Natural killer cell treated with Interleukin-12 subunit alpha and Interleukin-12 subunit beta and Interleukin-15 and Interleukin-18, amount 100 ng/mL, for 72 hours (primary cell): ENCODE data around the gene PLBD2. TPM values are rescaled to one million over a fixed set of nuclear protein-coding genes. Genes with fewer than 3 reads are reported as not detected.
A peak's percentile ranks its signal among the peaks of the same experiment; 100 is the strongest.

Experiments
- ATAC-seq, 2 donors: fragments of 150-1000 bp; cut with Tn5 transposase in 1 of 2; sonication (Bioruptor Pico), chemical (Tn5 transposase) in 1 of 2; 2 replicates each; pipeline ENCODE4 v1.10.0; 2021
- DNase-seq: peaks from one replicate; pipeline ENCODE4 v3.0.0; 2022; ENCODE audit warnings: low spot score
- H3K27ac Mint-ChIP-seq, 2 donors: 1 replicate in 1 of 2; 2 replicates in 1 of 2; pipeline ENCODE4 v1.8.0; 2022; ENCODE audit warnings: mixed read lengths in 2 of 2, mild to moderate bottlenecking in 1 of 2, moderate library complexity in 1 of 2
- H3K27me3 Mint-ChIP-seq, 2 donors: 1 replicate in 1 of 2; 2 replicates in 1 of 2; pipeline ENCODE4 v1.8.0; 2022; ENCODE audit warnings: mixed read lengths in 2 of 2
- H3K36me3 Mint-ChIP-seq: one replicate; pipeline ENCODE4 v1.8.0; 2022; ENCODE audit warnings: mixed read lengths
- H3K4me1 Mint-ChIP-seq, 2 donors: 1 replicate in 1 of 2; 2 replicates in 1 of 2; pipeline ENCODE4 v1.8.0; 2022; ENCODE audit warnings: low read depth in 2 of 2, mixed read lengths in 2 of 2, mild to moderate bottlenecking in 1 of 2
- H3K4me3 Mint-ChIP-seq: one replicate; pipeline ENCODE4 v1.8.0; 2022; ENCODE audit warnings: mixed read lengths
- H3K9me3 Mint-ChIP-seq: 2 replicates; pipeline ENCODE4 v1.8.0; 2022; ENCODE audit warnings: mixed read lengths
- total RNA-seq, 2 donors: library from RNA; stranded (reverse); gene quantifications; one replicate each; pipeline ENCODE4 v1.2.3, GENCODE V29; 2022

The PLBD2 gene
- total RNA-seq, 2 donors from 2014 or later, result 23.2 to 26.8 TPM

DNA sequence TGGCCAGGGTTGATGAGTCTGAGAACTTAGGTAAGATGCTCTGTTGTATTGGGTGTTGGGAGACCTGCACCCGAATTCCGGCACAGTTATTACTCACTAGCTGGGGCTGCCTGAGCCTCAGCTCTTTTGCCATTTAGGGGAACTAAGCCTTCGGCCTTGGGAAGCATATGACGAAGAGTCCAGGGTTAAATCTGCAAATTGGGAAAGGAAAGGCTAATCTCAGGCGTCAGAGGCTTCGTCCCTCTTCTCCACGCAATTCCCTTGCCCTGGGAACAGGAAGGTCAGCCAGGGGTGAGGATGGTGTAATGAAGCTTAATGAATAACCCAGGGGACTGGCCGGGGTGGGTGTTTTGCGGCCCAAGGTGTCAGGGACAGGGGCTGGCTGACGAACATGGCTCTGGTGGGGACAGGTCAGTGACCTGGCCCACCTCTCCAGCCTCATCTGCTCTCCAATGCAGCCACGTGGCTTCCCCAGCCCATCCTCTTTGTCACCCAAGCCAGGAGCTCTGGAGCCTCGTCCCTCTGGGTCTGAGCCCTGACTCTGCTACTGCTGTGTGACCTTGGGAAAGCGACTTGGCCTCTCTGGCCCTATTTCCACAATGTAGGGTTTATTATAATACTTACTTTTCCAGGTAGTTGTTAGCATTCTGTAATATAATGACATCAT lies 60.0 kb downstream of the PLBD2 start:
- Mint-ChIP-seq H3K36me3 (no peaks in the 10 kb centered on the region), H3K27me3 (peaks cover 7 to 11% of the 10 kb centered on the region in 2 donors), H3K27ac (no peak overlapping the region), H3K9me3 (no peaks in the 10 kb centered on the region), H3K4me3 (no peak overlapping the region), H3K4me1 (peaks cover 6 to 7% of the 10 kb centered on the region in 2 donors)
- ATAC-seq (no peak), DNase-seq (no peak)

DNA sequence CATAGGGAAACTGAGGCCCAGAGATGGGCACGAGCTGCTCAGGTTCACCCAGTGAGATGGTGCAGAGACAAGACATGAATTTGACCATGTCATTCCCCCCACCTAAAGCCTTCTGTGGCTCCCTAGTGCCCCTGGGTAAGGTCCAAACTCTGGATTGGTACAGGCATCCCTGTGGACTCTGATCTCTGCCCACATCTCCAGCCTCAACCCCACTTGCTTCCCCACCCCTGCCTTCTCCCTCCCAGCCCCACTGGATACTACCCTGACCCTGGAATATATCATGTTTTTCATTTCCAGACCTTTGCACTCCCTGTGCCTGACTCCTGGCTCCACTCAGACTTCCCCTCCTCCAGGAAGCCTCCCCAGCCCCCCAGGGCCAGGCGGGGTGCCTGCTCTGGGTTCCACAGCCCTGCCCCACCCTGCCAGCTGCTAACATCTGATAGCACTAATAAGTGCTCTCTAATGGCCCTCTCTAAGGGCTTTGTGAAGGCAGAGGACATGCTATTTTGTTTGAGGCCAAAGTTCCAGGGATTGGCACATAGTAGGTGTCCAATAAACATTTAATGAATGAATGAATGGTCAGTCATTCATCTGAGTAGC lies 62.7 kb downstream of the PLBD2 start:
- Mint-ChIP-seq H3K9me3 (no peaks in the 10 kb centered on the region), H3K27ac (no peak overlapping the region), H3K4me3 (no peak overlapping the region), H3K36me3 (no peaks in the 10 kb centered on the region), H3K4me1 (peaks cover 6 to 7% of the 10 kb centered on the region in 2 donors), H3K27me3 (peaks cover 0 to 8% of the 10 kb centered on the region in 2 donors)
- ATAC-seq, result no peak
- DNase-seq, result no peak

DNA sequence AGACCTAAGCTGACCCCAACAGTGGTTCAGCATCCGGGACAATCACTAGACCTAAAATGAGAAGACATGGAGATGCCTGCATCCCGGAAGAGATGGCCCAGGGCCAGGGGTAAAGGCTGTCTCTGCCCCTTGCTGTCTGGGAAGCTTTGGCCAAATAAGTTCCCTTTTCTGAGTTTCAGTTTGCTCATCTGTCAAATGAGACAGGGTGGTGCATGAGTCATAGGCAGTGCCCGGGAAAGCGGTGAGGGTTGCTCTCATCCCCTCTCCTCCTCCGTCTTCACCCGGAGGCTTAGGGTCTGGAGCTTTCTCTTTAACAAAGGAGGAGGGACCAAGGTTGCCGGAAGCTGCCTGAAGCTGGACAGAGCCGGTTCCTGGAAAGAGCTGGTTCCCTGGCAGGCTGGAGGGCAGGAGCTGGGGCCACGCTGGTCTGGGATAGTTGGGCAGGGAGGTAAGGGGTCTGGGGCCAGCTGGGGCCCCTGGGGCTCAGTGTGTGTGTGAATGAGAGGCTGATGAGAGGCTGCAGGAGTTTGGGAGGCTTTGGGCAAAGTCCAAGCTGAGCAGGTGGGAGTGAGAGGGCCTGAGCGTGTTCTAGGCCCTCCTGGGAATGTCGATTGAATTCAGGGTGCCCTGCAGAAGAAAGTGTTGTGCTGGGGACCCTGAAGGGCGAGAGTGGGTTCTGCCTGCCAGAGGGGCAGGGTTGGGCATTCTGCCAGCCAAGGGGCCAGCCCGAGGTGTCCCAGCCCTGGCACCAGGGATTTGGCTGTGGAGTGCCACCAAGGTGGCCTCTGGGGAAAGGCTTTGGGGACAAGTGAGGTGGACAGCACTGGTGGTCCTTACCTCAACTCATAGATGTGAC lies 63.9 kb downstream of the PLBD2 start, which contains the start of gene SDSL:
TSS of gene SDSL (plus strand) at position 351 of the 856 bp plus-strand sequence. CDS start 5,603 bp downstream, outside the sequence.
- Mint-ChIP-seq H3K36me3 (no peaks in the 10 kb centered on the region), H3K4me3 (peak within 1 kb of the TSS; percentile 99), H3K27ac (peak within 1 kb of the TSS; percentile 87 to 93), H3K4me1 (peaks cover 6 to 7% of the 10 kb centered on the region in 2 donors), H3K27me3 (peaks cover 0 to 8% of the 10 kb centered on the region in 2 donors), H3K9me3 (no peaks in the 10 kb centered on the region)
- ATAC-seq (peak; percentile 79 to 94), DNase-seq (no peak)

DNA sequence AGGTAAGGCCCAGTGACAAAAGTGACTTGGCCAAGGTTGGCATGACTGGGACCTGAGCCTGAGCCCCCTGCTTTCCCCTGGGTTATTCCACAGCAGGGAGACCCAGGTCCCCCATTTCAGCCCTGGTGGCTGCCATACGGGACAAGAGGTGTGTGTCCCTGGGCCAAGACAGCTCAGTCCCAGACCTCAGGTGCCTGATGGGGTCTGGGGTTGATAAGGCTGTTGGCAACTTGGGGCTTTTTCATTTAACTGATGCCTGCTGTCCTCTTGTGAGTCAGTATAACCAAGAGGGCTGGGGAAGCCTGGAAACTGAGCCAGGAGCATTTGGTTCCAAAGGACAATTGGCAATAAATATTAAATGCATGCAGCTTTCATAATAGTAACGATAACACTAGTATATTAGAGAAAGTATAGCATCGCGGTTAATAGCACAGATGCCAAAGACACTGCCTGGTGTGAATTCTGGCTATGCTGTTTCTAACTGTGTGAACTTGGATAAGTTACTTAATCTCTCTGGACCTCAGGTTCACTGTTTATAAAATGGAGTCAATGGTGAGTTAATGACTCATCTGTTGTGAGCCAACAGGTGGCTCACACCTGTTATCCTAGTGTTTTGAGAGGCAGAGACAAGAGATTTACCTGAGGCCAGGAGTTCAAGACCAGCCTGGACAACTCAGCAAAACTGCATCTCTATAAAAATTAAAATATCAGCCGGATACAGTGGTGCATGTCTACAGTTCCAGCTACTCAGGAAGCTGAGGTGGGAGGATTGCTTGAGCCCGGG lies 64.7 kb downstream of the PLBD2 start:
- peaks cover 6 to 7% of the 10 kb centered on the region in 2 donors for H3K4me1 Mint-ChIP-seq
- no peaks in the 10 kb centered on the region for H3K36me3 Mint-ChIP-seq
- H3K27ac Mint-ChIP-seq, result no peak overlapping the region
- no peak for DNase-seq
- H3K4me3 Mint-ChIP-seq, result peak overlapping the region; percentile 99
- no peak for ATAC-seq
- H3K27me3 Mint-ChIP-seq, result peaks cover 0 to 4% of the 10 kb centered on the region in 2 donors
- no peaks in the 10 kb centered on the region for H3K9me3 Mint-ChIP-seq

DNA sequence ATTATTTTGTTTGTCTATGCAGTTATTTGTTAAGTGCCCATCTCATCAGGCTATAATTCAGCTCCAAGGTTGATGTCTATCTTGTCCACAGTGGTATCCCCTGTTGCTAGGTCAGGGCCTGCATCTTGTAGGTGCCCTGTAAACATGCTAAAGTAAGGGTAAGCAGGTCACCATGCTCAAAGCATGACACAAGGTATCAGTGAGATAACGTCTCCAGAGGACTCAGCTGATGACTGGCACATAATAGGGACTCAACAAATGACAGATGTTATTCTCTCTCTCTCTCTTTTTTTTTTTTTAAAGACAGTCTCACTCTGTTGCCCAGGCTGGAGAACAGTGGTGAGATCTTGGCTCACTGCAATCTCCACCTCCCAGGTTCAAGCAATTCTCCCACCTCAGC lies 66.1 kb downstream of the PLBD2 start:
- H3K9me3 Mint-ChIP-seq, result no peaks in the 10 kb centered on the region
- DNase-seq, result no peak
- H3K4me3 Mint-ChIP-seq, result no peak overlapping the region
- peaks cover 6 to 7% of the 10 kb centered on the region in 2 donors for H3K4me1 Mint-ChIP-seq
- no peak overlapping the region for H3K27ac Mint-ChIP-seq
- H3K27me3 Mint-ChIP-seq, result peaks cover 0 to 3% of the 10 kb centered on the region in 2 donors
- H3K36me3 Mint-ChIP-seq, result no peaks in the 10 kb centered on the region
- ATAC-seq, result no peak

DNA sequence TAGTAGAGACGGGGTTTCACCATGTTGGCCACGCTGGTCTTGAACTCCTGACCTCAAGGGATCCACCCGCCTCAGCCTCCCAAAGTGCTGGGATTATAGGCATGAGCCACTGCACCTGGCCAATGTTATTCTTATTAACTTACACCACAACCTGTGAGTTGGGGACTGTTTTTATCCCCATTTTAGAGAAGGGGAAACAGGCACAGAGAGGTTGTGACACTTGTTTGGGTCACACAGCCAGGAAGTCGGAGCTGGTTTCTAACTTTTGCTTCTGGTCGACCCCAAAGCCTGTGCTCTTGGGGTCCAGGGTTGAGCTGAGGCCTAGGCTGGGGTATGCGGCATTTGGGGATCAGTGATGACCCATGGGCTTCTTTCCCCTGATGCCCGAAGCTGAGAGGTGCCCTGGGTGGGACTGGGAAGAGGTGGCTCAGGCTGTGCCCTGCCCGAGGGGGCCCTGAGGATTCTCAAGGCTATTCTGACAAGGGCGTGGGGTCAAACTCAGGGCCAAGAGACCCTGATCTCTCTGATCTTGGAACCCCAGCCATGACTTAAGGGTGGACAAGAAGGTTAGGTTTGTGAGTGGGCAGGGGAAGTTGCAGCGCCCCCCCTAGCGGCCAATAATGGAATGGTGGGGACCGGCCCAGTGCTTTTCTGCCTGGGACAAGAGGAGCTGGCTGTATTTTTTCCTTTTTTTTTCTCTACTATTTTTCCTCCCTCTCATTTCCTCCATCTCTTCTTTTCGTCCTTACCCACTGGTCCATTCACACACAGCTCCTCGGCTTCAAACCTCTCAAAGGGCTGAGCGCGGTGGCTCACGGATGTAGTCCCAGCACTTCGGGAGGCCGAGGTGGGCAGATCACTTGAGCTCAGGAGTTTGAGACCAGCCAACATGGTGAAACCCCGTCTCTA lies 66.8 kb downstream of the PLBD2 start:
- Mint-ChIP-seq H3K4me3 (no peak overlapping the region), H3K36me3 (no peaks in the 10 kb centered on the region), H3K27ac (no peak overlapping the region), H3K27me3 (peaks cover 0 to 6% of the 10 kb centered on the region in 2 donors), H3K9me3 (no peaks in the 10 kb centered on the region), H3K4me1 (peaks cover 6 to 7% of the 10 kb centered on the region in 2 donors)
- ATAC-seq (peak in 1 of 2 donors; percentile 64), DNase-seq (no peak)

DNA sequence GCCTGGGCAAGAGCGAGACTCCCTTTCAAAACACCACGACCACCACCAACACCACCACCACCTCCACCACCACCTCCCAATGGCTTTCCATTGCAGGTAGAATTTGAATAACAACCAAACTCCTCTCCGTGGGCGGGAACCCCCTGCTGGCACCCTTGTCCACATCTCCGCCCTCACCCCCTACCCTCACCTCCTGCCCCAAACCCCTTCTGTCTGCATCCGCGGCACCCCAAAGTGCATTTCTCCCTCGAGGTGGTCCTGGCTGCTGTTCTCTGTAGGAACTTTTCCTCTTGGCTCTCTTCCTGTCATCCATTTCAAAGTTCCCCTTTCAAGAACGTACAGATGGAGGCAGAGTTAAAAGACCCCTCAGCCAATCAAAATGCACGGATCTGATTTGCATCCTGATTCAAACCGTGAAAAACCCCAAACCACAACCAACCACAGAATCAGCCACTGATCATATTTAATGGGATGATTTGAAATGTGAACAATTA lies 67.6 kb downstream of the PLBD2 start:
- Mint-ChIP-seq H3K4me3 (no peak overlapping the region), H3K36me3 (no peaks in the 10 kb centered on the region), H3K27ac (no peak overlapping the region), H3K4me1 (peaks cover 6 to 7% of the 10 kb centered on the region in 2 donors), H3K27me3 (peaks cover 0 to 6% of the 10 kb centered on the region in 2 donors), H3K9me3 (no peaks in the 10 kb centered on the region)
- ATAC-seq (no peak), DNase-seq (no peak)

DNA sequence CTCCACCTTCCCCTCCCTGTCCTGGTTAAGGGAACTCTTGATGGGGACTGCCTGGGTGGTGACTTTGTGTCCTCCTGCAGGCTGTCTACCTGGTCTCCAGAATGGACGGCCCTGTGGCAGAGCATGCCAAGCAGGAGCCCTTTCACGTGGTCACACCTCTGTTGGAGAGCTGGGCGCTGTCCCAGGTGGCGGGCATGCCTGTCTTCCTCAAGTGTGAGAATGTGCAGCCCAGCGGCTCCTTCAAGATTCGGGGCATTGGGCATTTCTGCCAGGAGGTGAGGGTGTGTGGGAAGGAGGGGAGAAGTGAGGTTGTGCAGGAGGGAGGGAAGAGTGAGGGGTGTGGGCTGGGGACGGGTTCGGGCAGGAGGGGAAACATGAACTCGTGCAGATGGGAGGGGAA lies 69.5 kb downstream of the PLBD2 start:
- Mint-ChIP-seq H3K27me3 (peaks cover 0 to 11% of the 10 kb centered on the region in 2 donors), H3K4me1 (no peaks in the 10 kb centered on the region)

DNA sequence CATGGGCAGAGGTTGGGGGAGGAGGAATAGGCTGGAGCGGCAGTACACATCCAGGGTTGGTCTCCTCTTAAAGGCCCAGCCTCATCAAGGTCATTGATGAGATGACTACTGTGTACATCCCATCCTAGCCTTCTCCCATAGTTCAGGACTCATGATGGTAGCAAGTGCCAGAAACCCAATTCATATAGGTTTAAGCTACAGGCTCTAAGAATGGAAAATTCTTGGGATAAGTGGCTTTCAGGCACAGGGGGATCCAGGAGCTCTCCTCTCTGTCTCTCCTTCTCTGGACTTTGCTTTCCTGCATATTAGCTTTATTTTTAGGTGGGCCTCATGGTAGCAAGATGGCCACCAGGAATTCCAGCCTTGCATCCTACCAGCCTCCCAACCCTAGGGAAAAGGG lies 70.1 kb downstream of the PLBD2 start:
- Mint-ChIP-seq H3K27ac (no peak overlapping the region), H3K36me3 (no peaks in the 10 kb centered on the region), H3K9me3 (no peaks in the 10 kb centered on the region), H3K4me3 (no peak overlapping the region), H3K4me1 (no peaks in the 10 kb centered on the region), H3K27me3 (peaks cover 0 to 11% of the 10 kb centered on the region in 2 donors)
- DNase-seq, result no peak
- no peak for ATAC-seq

More for the DNA sequence above, 69.5 kb downstream of the PLBD2 start:
- Mint-ChIP-seq H3K36me3 (no peaks in the 10 kb centered on the region), H3K27ac (no peak overlapping the region), H3K9me3 (no peaks in the 10 kb centered on the region), H3K4me3 (no peak overlapping the region)
- no peak for ATAC-seq
- DNase-seq, result no peak

DNA sequence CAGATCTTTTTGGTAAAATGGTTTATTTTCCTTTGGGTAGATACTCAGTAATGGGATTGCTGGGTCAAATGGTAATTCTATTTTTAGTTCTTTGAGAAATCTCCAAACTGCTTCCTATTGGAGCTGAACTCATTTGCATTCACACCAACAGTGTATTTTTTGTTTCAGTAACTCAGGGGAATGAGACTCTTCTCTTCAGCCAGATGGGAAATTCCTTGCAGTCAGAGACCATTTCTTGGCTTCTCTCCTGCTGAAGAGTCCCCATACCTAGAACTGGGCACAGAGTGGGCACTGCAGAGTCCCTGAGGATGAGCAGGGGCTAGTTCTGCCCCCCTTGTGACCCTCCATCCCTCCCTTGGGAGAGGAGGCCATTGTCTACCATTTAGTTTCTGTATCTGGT lies 74.6 kb downstream of the PLBD2 start:
- H3K27me3 Mint-ChIP-seq, result peaks cover 0 to 11% of the 10 kb centered on the region in 2 donors
- no peaks in the 10 kb centered on the region for H3K4me1 Mint-ChIP-seq
- DNase-seq (no peak), ATAC-seq (no peak)
- no peak overlapping the region for H3K4me3 Mint-ChIP-seq
- H3K27ac Mint-ChIP-seq, result no peak overlapping the region
- H3K36me3 Mint-ChIP-seq, result no peaks in the 10 kb centered on the region
- H3K9me3 Mint-ChIP-seq, result no peaks in the 10 kb centered on the region

DNA sequence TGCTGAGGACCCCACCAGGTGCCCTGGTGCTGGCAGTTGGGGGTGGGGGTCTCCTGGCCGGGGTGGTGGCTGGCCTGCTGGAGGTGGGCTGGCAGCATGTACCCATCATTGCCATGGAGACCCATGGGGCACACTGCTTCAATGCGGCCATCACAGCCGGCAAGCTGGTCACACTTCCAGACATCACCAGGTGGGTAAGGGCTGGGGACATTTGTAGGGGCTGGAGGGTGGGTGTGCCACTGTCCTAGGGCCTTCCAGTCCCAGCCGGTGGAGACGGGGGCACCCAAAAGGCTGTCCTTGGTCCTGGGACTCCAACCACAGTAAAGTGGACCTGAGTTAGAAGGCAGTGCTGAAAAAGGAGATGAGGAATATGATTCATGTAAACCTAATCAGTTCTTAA lies 77.0 kb downstream of the PLBD2 start:
- Mint-ChIP-seq H3K27me3 (peaks cover 0 to 13% of the 10 kb centered on the region in 2 donors), H3K4me1 (no peaks in the 10 kb centered on the region), H3K4me3 (no peak overlapping the region), H3K9me3 (no peaks in the 10 kb centered on the region), H3K27ac (no peak overlapping the region), H3K36me3 (no peaks in the 10 kb centered on the region)
- ATAC-seq (no peak), DNase-seq (no peak)

DNA sequence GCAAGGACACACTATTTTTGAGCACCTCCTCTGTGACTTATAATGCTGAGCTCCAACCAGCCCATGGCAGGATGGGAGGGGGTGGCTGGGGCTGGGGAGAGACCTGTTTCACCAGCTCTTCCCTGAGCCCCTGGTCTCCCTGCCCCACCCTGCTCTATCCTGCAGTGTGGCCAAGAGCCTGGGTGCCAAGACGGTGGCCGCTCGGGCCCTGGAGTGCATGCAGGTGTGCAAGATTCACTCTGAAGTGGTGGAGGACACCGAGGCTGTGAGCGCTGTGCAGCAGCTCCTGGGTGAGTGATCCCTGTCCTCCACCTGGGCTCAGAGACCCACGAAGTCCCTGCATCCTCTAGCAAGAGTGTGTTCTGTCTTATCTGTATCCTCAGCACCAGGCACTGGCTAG lies 78.2 kb downstream of the PLBD2 start:
- Mint-ChIP-seq H3K4me1 (no peaks in the 10 kb centered on the region), H3K27ac (no peak overlapping the region), H3K9me3 (no peaks in the 10 kb centered on the region), H3K36me3 (no peaks in the 10 kb centered on the region), H3K4me3 (no peak overlapping the region), H3K27me3 (peaks cover 0 to 8% of the 10 kb centered on the region in 2 donors)
- peak in 1 of 2 donors; percentile 20 for ATAC-seq
- DNase-seq, result no peak
